RPMI7951 (cell line): Measurements from ENCODE around the gene STX8. TPM values are rescaled to one million over a fixed set of nuclear protein-coding genes. Genes with fewer than 3 reads are reported as not detected.
A peak's percentile ranks its signal among the peaks of the same experiment; 100 is the strongest.

ENCODE experiments used
- DNase-seq: peaks from one replicate; pipeline ENCODE4 v3.0.0-alpha.2; 2012; ENCODE audit warnings: low read depth
- total RNA-seq: library from RNA; depleted of rRNA; stranded (reverse); fragments of >200 nt; shearing (Covaris generic); gene quantifications from 2 replicates; pipeline ENCODE4 v1.2.3, GENCODE V29; 2014

The STX8 gene
- total RNA-seq, 1 experiment from 2014 or later: 117 TPM

DNA sequence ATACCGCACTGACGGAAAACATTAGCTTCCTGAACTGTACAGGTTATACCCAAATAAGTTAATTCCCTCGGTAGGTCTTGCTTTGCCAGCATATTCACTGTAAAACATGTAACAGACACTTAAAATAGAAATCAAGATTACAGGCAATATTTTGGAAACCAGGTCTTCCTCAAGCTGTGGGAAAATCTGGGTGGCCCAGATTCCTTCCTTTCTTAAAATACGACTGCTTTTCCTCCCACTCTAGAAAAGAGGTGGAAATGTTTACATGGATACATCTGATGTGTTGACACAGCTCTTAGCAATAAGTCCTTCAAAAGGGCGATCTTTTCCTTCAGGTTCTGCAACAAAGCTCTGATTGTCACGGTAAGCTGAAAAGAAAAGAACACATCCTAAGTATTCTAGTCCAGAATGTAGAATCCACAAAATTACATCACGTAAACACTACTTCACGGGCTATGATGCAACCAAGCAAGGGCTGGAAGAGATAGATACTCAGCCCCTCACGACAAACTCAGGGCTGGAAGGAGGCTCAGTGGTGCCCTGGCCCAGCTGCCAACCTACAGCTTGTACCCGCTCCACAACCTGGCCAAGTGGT lies 18.4 kb downstream of the STX8 start:
- no peak for DNase-seq

DNA sequence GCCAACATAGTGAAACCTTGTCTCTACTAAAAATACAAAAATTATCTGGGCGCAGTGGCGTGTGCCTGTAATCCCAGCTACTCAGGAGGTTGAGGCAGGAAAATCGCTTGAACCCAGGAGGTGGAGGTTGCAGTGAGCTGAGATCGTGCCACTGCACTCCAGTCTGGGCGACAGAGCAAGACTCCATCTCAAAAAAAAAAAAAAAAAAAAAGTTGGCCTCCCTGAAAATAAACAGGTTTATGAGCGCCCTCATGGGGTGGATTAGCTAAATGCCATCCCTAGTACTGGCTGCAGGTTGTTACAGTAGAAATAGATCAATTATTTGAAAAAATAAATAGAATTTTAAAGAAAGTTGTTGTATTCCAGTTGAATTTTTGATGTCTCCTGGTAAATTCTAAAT lies 20.9 kb downstream of the STX8 start:
- DNase-seq: peak; percentile 29

DNA sequence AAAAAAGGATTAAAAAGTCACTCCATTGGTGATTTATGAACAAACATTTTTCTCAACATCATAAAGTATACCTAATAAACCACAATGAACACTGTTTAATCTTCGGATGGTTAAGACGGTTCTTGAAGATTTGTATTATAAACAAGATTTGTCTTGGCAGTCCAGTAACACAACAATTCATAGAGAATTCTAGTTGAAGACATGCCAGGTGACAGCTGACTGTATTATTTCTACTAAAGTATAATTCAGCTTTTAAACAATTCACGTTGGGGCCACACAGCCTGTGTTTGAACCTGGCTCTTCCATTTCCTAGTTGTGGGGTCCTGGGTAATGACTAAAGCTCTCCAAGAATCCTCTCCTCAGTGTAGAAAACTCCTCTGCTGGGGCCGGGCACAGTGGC lies 22.0 kb downstream of the STX8 start:
- no peak for DNase-seq

DNA sequence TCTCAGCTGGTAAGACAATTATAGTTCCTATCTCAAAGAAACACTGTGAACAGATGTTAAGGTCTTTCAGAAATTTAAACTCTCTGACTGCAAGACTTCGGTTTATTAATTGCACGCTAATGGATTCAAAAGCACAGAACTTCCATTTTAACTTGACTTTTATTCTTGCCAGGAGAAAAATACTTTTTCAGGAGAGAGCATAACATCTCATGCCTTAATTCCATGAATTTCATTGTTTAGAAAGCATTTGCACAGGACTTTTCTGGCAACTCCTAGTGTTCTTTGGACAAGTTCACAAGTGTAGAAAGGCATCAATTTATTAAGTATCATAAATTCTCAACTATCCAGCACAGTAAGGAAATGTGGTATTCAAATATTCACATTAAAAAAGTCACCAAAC lies 22.4 kb downstream of the STX8 start:
- no peak for DNase-seq

DNA sequence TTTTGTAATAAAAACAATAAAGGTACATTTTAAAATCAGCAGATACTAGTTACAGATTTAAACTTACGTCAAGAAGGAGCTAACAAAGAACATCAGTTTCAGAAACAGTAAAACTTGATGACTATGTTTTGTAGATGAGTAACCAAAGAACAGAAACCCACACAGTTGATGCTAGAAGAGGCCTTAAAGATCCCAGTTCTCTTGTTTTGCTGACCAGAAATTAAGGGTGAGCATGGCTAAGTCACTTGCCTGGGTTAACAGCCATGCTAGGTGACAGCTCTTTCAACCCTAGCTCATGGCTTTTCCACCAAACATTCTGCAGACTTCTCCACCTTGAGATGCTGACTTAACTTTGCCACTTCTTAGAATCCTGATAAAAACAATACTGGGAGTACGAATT lies 26.4 kb downstream of the STX8 start:
- no peak for DNase-seq

DNA sequence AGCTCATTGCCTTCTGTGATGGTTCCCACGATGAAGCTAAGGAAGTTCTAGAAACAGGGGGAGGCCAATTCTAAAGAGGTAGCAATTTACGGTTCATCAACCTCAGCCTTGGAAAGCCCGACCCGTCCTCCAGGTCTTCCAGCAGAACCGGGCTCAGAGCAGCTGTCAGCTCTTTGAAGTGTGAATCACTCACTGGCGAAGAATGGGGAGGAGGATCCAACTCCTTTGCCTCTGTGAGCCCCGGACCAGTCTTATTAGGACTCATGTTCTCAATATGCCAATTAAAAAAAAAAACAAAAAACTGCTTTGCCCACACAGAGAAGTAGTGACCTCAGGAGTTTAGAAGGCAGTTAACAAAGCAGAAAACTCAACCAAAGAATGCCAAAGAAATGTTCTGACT lies 31.4 kb downstream of the STX8 start:
- no peak for DNase-seq

DNA sequence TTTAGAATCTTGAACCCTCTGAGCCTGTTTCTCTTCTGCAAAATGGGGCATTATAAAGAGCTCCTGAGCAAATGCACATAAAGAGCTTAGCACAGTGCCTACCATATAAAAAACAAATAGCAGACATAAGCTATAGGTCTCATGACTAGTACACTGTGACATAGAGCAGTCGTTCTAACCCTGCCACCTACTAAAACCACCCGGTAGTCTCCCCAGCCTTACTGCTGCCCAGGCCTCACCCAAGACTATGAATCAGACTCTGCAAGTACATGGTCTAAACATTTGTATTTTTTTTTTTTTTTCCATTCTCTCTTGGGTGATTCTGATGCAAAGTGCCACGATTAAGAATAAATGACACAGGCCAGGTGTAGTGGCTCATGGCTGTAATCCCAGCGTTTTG lies 33.9 kb downstream of the STX8 start:
- DNase-seq: no peak

DNA sequence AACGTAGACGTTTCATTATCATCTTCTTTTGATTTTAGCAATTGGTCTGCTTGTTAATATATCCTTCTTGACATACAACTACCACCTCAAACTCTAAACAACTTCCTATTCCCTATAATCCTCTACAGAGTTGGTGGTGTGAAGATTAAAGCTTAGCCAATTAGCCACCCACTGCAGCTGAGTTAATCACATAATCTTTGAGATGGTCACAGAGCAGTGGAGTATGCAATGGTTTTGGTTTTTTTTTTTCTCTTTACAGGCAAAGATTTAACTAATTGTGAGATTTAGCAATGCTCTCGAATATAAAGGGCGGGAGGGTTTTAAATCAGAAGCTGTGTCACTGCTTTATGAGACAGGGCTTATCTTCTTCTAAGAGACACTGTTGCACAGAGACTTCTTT lies 37.0 kb downstream of the STX8 start:
- no peak for DNase-seq

DNA sequence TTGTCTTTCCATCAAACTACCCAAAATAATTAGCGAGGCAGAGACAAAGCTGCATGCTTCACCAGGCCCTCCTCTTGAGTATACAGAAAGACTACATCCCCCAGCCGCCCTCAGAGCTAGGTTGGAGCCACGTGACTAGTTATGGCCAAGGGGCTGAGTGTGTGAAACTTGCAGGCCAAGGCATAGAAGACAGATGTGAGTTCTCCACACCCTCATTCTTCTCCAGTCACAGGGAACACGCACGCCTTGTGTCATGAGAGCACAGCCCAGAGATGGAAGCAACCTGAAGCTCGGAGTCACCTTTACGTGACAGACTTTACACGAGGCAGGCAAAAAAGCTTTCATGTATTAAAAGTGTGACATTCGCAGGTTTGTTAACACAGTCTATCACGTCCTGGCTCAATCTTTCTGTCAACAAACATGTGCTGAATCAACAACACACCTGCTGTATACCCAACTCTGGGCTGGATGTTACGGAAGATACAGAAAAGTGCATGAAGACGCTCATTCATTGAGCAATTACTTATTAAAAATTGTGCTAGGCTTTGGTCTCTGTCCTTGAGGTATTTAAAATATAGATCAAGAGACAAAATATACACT lies 38.3 kb downstream of the STX8 start:
- no peak for DNase-seq

DNA sequence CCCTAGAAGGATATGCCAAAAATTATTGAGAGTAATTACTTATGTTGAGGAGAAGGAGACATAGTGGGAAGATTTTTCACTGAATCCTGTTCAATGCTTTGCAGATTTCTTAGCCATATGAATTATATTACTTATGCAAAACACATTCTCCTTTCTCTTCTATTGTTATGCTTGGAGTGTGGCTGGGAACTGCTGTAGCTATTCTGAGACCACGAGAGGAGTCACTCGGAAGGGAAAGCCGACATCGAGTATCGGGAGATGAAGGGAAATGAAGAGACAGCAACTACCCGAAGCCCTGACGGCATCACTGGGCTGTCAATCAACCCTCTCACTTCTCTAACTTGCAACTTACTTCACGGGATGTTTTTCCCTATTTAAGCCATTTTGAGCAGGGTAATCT lies 39.6 kb downstream of the STX8 start:
- DNase-seq: no peak

DNA sequence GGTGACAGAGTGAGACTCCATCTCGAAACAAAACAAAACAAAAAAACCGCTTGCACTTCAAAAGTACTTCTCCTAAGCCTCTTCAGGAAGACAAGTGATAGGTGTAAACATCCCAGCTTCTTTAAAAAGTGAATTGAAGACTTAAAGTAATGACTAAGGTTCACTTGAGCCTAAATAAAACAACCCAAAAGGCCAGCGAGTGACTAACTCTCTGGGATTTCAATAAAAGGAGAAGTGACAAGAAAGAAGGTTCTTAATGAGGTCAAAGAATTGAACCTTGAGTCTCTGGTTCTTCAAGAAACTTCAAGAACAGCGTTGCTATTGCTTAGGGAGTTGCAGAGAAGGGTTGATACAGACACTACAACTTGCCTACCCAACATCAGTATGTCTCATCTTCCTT lies 42.2 kb downstream of the STX8 start:
- no peak for DNase-seq

DNA sequence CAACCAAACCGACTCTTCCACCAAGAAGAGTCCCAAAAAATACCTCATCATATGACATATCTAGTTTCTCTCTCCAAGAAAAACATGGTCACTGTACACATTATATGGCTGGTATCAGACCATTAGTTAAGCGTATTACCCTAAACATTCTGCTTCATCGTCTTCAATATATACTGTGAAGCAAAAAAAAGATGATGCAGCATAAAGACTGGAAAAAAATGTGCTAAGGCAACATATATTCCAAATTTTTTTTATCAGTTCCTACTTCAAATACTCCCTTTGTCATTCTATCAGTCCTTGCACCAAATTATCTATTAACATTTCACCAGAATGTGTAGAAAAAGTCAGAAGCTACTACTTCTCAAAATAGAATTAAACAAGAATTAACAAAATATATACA lies 42.9 kb downstream of the STX8 start:
- DNase-seq: no peak

DNA sequence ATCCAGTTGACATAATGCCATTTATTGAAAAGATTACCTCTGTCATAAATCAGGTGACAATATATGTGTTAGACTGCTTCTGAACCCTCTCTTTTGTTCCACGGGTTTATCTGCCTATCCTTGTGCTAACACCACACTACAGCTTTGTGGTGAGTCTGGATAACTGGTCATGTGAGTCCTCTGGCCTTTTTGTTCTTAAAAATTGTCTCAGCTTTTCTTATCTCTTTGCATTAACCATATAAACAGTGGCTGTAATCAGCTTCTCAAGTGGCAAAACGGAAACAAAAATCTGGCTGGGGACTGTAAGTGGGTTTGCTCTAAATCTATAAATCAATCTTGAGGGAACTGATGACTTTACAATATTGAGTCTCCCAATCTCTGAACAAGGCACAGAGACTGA lies 44.6 kb downstream of the STX8 start:
- DNase-seq: no peak

DNA sequence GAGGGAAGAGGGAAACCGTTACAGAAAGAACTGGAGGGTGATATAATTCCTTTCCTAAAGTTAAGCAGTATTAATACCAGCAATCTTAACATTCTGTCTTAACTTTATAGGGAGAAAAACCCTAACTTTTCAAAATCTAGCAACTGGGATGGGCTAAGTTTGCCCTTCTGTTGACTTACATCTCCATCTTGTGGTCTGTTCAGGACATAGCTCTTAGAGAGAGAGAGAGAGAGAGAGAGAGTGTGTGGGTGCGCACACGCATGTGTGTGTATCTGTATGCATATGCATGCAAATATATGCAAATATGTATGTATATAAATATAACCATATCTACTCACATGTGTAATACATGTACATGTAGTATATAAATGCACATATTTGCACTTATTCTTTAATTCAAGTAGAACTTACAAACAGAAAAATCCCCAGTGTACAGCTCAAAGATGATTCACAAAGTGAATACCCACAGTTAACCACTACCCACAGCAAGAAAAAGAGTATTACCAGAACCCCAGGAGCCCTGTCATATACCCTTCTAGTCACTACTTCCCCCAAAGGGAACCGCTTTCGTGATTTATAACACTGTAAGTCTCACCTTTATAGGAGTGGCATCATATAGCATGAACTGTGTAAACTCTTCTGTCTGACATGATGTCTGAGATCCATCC lies 46.5 kb downstream of the STX8 start:
- peak; percentile 15 for DNase-seq

DNA sequence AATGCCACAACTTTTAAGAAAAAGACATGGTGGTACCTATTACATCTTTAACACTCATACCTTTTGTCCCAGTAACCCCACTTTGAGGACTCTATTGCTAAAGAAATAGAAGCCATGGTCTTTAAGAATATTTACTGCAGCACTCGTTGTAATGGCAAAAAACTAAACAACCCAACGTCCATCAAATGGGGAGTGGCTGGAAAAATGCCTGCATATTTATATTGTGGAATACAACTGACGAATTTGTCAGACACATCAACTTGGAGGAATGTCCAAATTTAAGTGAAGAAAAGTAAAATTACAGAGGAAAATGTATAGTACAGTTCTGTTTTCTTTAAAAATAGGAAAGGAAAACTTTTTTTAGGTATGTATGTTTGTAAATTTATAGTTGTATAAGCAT lies 47.8 kb downstream of the STX8 start:
- no peak for DNase-seq

DNA sequence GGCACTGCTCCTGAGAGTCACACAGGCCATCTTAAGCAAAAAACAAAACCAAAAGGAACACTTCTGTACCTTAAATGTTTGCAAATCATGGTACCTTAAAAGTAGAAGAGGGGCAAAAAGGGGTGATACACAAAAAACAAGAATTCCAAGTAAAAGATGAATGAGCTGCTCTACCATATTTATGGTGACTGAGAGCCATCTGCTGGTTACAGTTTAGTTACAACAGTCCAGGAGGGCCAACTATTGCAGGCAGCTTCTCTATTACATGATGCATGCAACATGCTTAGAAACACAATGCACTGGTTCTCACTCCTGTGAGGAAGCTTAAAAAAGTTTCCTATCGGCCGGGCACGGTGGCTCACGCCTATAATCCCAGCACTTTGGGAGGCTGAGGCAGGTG lies 53.5 kb downstream of the STX8 start:
- peak; percentile 39 for DNase-seq

DNA sequence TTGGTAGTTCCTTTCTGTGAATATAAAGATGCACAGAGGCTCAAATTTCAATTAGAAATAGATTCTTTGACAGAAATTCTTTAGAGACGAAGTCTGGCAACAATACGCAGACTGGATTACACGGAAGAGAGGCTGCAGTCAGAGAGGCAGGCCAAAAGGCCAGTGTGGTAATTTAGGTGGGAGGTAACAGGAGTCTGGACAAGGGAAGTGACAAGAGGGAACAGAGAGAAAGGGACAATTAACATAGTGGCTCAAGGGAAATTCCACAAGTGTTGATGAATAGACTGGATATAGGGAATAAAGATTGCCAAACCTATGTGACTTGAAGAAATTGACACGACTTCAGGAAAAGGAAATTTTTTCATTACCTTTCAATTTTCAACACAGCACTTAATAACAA lies 54.6 kb downstream of the STX8 start:
- no peak for DNase-seq

DNA sequence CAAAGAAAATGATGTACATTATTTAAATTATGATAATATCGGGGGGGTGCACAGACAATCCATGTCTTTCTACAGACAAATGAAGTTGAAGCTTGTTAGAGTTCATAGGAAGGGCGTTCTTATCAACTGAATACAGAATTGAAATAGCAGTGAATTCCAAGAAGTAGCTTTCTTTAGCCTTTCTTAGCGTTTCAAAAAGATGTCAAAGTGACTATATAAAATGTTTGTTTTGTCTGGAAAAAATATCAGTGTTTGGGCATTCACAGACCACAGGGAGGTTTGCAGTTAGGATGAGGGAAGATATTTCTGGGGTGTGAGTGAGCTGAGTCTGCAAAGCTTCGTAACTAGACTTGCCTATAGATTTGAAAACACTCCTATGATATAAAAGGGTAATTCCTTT lies 55.0 kb downstream of the STX8 start:
- no peak for DNase-seq

DNA sequence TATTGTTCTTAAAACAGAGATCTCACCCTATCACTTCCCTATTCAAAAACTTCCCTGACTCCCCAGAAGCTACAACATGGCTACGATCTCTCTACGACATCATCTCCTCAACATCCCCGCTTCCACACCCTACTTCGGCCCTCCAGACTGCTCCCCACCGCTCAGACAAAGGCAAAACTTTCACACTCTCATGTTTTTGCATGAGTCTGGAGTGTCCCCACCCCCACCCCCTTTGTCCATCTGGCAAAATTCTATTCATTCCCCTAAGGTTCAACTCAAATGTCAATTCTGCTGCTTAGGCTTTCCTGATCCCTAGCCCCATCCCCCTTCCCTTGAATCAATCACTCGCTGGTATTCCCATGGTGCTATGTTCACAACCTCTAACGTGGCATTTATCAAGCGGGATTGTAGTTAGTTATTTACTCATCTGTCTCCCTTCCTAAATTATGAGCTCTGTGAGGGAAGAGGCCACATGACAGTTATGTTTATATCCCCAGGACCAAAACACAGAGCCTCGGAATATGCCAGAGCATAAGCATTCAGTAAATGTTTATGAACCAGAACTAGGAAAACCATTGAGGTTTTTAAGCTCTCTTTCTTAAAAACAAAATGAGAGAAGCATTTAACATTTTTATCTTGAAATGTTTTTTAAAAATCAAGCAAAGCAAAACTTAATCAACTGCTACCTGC lies 55.9 kb downstream of the STX8 start:
- no peak for DNase-seq

DNA sequence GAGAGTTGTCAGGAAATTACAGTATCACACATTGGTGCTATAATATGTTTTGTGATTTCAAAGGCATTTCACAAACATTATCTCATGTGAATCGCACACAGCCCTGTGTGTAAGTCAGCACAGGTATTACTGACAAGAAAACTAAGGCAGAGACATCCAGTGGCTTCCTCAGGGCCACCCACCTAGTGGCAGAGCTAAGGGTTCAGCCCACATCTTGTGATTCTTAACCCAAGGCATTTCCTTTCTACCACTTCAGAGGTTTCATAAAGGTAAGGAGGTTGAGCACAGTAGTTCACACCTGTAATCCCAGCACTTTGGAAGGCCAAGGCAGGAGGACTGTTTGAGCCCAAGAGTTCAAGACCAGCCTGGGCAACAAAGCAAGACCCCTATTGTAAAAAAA lies 58.2 kb downstream of the STX8 start:
- DNase-seq: no peak

DNA sequence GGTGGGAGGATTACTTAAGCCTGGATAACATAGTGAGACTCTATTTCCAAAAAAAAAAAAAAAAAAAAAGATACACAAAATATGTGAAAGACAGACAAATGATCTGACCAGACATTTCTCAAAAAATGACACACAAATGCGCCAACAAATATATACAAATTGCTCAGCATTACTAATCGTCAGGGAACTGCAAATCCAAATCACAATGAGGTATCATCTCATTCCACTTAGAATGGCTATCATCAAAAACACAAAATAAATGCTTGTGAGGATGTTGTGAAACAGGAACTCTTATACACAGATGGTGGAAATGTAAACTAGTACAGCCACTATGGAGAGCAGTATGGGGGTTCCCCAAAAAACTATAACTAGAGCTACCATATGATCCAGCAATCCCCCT lies 62.4 kb downstream of the STX8 start:
- DNase-seq: no peak

DNA sequence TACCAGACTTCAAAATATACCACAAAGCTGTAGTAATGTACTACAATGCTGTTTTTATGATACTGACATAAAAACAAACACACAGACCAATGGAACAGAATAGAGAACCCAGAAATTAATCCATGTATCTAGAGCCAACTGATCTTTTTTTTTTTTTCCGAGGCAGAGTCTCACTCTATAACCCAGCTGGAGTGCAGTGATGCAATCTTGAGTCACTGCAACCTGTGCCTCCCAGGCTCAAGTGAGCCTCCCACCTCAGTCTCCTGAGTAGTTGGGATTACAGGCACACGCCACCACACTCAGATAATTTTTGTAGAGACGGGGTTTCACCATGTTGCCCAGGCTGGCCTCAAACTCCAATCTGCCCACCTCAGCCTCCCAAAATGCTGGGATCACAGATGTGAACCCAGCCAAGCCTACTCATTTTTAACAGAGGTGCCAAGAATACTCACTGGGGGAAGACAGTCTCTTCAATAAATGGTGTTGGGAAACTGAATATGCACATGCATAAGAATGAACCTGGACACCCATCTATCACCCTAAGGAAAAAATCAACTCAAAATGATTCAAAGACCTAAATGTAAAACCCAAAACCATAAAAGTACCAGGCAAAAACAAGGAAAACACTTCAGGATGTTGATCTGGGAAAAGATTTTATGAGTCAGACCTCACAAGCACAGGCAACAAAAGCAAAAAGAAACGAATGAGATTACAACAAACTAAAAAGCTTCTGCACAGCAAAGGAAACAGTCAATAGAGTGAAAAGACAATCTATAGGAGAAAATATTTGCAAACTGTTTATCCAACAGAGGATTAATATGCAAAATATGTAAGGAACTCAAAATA lies 63.1 kb downstream of the STX8 start:
- peak; percentile 60 for DNase-seq
